GM19438 (cell line): ENCODE results near the gene DGCR6L.
"Not testable (repeated sequence)": the region's sequence is repeated elsewhere in the genome, so short reads cannot be mapped to it uniquely, and the experiment has no call there.

ENCODE experiments used
- ATAC-seq: cut with Tn5 transposase; IDR thresholded peaks from one replicate; pipeline ENCODE4 v1.9.1; 2021; ENCODE audit warnings: low read depth; ENCODE audit not compliant: unreplicated experiment

The DGCR6L gene

DNA sequence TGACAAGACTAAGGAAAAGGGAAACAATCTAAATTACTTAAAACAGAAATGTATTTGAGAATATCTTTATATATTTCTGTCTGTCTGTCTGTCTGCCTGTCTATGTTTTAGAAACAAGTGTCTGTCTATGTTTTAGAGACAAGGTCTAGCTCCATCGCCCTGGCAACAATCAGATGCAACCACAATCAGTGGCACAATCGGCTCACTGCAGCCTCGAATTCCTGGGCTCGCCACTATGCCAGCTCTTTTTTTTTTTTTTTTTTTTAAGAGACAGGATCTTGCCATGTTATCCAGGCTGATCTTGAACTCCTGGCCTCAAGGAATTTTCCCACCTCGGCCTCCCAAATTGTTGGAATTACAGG lies 8.7 kb upstream of the DGCR6L start:
- ATAC-seq: not testable (repeated sequence)

DNA sequence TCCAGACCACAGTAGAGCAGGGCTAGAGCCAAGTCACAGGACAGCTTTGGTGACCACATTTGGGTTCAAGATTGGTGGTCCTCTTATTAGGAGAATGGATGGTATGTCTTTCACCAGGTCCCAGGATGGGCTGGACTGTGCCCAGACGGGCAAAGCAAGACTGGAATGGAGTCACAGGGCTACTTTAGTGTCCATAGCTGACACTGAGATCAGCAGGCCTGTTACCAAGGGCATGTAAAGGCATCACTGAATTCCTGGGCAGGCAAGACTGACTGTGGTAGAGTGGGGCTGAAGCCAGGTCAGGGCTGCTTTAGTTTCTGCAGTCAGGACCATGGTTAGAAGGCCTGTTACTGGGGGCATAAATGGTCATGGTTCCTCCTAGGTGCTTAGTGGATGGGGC lies 6.1 kb upstream of the DGCR6L start:
- not testable (repeated sequence) for ATAC-seq

- ATAC-seq: no peak
Observed at GRCh38 chr22:20324139-20324516, 4.3 kb upstream of the DGCR6L start.

DNA sequence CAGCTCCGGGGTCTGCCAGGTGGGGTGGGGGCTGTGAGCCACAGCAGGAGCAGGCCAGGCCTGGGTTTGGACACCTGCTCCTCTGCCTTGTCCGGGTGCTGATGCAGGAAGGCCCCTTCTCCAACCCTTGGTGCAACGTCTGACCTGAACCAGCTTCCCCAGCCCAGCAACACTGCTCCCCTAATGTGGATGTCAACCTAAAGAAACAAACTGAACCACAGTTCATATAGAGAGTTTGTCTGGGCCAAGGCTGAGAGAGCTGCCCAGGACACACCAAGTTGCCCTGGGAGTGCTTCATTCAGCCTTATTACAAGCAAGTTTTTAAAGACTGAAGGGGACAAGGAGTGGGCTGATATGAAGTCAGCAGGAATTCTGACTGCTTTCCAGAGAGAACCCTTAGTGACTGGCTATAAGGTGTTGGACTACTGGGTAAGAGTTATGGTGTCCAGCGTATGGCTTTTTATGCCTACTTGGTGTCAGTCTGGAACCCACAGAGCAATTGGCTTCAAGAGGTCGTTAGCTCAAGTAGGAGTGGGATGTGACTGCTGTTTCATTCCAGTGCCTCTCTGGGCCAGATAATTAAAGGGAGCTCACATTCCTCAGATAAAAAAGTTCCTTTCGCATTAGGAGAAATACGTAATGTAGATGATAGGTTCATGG lies 1.8 kb upstream of the DGCR6L start:
- ATAC-seq: not testable (repeated sequence)

DNA sequence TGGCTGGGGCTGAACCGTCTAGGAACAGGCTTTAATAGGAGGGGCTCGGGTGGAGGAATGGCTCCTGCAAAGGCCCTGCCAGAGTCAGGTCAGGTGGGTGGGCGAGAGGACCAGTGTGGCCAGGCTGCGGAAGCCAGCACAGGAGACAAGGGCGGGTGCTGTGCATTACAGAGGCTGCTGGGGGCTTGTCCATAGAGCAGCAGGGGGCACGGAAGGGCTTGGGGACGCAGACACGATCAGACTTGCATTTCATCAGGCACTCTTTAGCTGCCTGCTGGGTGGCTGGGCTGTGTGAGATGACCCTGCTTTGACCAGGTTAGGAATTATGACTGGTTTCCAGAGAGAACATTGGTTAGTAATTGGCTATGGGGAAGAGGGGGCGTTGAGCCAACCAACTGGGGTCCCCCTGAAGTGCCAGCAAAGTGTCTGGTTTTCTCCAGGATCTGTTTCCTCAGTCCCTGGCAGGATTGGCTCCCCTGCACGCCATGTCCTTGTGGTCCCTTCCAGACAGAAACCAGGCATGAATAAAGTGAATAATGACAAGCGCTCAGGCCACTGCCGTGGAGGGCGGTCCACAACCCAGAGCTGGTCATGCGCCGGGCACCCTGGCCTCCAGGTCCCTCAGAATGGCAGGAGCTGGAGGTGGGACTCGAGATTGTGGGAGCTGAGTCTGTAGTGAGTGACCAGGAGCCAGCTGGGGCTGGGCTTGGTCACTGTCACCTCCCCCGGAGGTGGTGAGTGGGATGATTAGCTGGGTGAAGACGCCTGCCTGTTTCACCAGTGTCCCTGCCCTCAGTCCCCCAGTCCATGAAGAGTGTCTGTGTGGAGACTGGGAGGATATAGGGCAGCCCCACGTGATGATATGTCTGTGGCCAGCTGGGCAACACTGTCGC lies 1.0 kb upstream of the DGCR6L start:
- ATAC-seq: not testable (repeated sequence)

GRCh38 chr22:20319041-20319744 lies 667 bp downstream of the DGCR6L start:
- peak; percentile 15 for ATAC-seq

DNA sequence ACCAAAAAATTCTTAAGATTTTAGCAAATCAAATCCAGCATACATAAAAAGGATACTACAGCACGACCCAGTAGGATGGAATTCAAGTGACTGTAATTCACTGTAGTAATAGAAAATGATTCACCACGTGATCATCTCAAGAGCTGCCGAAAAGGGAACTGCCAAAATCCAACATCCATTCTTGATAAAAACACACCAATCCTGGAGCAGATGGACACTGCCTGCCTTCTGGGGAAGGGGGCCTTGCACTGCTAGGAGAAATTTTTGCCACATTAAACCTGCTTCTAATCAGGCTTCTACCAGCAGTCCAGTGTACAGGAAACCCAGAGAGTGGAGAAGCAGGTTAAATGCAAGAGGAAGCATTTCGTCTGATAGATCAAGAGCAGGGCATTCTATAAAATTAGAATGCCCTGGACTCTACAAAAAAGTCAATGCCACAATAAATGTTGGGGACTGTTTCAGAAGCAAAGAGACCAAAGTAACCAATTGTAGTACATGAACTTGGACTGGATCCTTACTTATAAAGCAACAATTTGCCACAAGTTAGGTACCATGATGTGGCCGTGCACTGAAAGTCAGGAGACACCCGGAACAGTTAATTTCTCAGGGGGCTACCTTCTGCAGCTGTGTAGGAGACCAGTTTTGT lies 1.7 kb downstream of the DGCR6L start:
- ATAC-seq: not testable (repeated sequence)

DNA sequence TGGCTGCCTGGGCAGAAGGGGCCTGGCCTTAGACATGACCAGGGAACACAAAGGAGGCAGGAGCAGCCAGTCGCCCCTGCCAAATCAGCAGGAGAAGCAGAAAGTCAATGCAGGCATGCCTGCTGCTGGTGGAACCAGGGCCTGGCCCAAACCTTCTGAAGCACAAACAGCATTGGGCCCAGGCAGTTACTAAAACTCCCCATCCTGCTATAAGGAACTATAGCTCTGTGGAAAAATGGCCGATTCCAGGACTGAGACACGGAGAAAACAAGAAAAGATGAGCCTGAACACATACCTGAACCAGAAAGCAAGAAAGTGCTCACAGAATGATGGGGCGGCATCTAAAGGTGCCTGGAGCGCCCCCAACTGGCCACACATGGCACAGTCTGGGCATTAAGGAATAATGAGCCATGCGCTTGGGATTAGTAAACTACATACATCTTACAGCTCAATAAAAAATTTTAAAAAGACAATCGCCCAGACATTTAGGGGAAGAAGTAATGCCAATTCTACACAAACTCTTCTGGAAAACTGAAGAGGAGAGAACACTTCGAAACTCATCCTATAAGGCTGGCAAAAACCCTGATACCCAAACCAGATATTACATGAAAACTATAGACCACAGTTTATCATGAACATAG lies 2.3 kb downstream of the DGCR6L start:
- not testable (repeated sequence) for ATAC-seq

- no peak for ATAC-seq
Observed at GRCh38 chr22:20316844-20317401, 2.9 kb downstream of the DGCR6L start.

DNA sequence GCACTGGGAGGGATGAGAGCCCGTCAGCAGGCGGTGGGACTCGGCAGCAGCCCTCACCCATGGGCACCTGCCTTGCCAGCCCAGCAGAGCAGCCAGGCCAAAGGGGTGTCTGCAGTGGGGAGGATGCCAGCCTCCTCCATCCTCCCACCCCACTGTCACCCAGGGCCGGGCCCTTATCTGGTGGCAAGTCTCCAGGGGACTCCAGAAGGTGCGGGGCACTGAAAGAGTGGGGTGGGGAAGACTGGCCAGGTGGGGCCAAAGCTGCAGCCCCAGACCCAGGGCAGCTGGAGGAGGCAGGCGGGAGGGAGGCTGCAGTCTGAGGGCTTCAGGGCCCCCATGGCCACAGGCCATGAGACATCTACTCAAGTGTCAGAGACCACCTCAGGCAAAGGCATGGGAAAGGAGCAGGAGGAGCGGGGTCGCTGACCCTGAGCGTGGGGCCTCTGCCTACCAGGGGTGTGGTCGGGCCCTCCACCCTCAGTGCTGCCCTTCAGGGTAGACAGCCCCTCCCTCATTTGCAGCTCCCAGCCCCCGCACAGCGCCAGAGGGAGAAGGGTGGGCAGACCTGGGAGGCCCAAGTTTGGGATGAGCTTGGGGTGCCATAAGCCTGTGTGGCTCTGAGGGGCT lies 3.5 kb downstream of the DGCR6L start:
- no peak for ATAC-seq

DNA sequence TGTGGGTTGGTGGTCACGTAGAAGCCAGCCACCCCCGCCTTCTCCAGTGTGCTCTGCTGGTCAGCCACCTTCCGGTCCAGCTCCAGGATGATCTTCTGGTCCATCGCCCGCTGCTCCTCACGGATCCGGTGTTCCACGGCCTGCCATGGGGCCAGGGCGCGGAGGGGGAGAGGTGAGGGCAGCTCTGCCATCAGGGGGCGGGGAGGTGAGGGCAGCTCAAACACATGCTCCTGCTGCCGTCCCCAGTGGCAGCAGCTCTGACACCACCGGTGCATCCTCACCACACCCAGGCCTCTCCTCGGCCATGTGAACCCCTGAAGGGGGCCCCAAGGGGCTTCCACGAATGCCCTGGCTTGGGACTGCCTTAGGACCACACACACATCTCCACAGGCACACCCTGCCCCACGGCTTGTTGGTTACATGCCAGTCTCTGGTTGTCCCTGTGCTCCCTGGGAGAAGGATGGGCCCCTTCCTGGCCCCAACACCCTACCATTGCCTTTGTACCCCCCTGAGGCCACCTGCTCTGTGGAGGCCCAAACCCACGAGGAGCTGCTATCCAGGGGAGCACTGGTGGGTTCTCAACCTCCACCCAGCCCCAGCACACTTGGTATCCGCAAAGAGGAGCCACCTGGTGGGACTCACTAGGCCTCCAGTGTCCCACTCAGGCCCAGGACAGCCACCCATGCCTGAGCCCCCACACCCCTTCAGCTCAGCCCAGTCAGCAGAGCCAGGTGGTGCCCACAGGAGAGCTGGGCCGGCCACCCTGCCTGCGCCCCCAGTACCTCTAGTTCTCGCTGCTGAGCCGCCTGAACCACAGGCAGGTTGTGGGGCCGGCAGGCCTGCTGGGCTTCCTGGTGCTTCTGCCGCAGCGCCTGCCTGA lies 4.3 kb downstream of the DGCR6L start:
- ATAC-seq: no peak

- ATAC-seq: not testable (repeated sequence)
Observed at GRCh38 chr22:20314741-20315336, 5.0 kb downstream of the DGCR6L start.

GRCh38 chr22:20314206-20314605 lies 5.7 kb downstream of the DGCR6L start:
- not testable (repeated sequence) for ATAC-seq

GRCh38 chr22:20313306-20314077 lies 6.4 kb downstream of the DGCR6L start:
- ATAC-seq: not testable (repeated sequence)

- no peak for ATAC-seq
Observed at GRCh38 chr22:20312396-20313191, 7.3 kb downstream of the DGCR6L start.

GRCh38 chr22:20311249-20312062 lies 8.4 kb downstream of the DGCR6L start:
- not testable (repeated sequence) for ATAC-seq
